Esophagus squamous epithelium (tissue), 5 donors: ENCODE data around the gene UBE2Z. TPM values are rescaled to one million over a fixed set of nuclear protein-coding genes. Genes with fewer than 3 reads are reported as not detected.
"Not testable (repeated sequence)": the region's sequence is repeated elsewhere in the genome, so short reads cannot be mapped to it uniquely, and the experiment has no call there.

Experiments used
- DNase-seq: peaks from one replicate; lab custom pipeline; 2025; lab: John Stamatoyannopoulos, UW
- H3K27ac ChIP-seq, 4 donors: fragments of 200-600 bp; sonication (generic); one replicate each; pipeline ENCODE4 v1.5.1; 2016 to 2019; ENCODE audit warnings: mild to moderate bottlenecking in 1 of 4
- H3K27me3 ChIP-seq, 4 donors: fragments of 200-600 bp; sonication (generic); 1 replicate in 3 of 4; 2 replicates in 1 of 4; pipeline versions ENCODE4 v1.5.1 to v1.6.0; 2017 to 2021; ENCODE audit warnings: antibody characterized with exemption in 1 of 4
- H3K36me3 ChIP-seq, 3 donors: fragments of 200-600 bp; sonication (generic); one replicate each; pipeline ENCODE4 v1.5.1; 2016 to 2019
- H3K4me1 ChIP-seq, 3 donors: fragments of 200-600 bp; sonication (generic); one replicate each; pipeline ENCODE4 v1.5.1; 2017 to 2019
- H3K4me3 ChIP-seq, 4 donors: fragments of 200-600 bp; sonication (generic); 1 replicate in 3 of 4; 2 replicates in 1 of 4; pipeline ENCODE4 v1.5.1; 2016 to 2019; ENCODE audit warnings: mild to moderate bottlenecking in 2 of 4, moderate library complexity in 1 of 4
- H3K9me3 ChIP-seq, 3 donors: fragments of 200-600 bp; sonication (generic); one replicate each; pipeline ENCODE4 v1.5.1; 2016 to 2019
- POLR2A ChIP-seq, 4 donors: fragments of 450-650 bp; IDR thresholded peaks; one replicate each; pipeline ENCODE4 v1.6.1; 2017; ENCODE audit warnings: antibody characterized with exemption in 4 of 4, mild to moderate bottlenecking in 4 of 4, moderate library complexity in 3 of 4
- WGBS, 2 donors: methylation state at CpG; one replicate each; pipeline ENCODE4 v1.1.5; 2018; 5-methylcytosine and 5-hydroxymethylcytosine counted together
- intact Hi-C: fragments of 100-400 bp; cut with DNase I; formaldehyde crosslinking; loops from one replicate; pipeline ENCODE4 v1.15.0; 2022
- total RNA-seq, 4 donors: library from RNA; depleted of rRNA; stranded (reverse); fragments of >200 nt; gene quantifications; one replicate each; pipeline ENCODE4 v1.1.0, GENCODE V29; 2016
- TF ChIP-seq, protein P1 (sequence below), 6 experiments: fragments of 450-650 bp in 4 of 6; fragments of 200-600 bp in 2 of 6; sonication (generic) in 2 of 6; IDR thresholded peaks; one replicate each; pipeline ENCODE4 v1.5.1; 2016 to 2019; ENCODE audit warnings: antibody characterized with exemption in 6 of 6, mild to moderate bottlenecking in 4 of 6, moderate library complexity in 4 of 6
- donor health status: DM: yes; HTN: yes; CAD: no.

Gene UBE2Z
- total RNA-seq, 4 donors from 2014 or later: 45.3 to 57.6 (median 53.3) TPM

DNA sequence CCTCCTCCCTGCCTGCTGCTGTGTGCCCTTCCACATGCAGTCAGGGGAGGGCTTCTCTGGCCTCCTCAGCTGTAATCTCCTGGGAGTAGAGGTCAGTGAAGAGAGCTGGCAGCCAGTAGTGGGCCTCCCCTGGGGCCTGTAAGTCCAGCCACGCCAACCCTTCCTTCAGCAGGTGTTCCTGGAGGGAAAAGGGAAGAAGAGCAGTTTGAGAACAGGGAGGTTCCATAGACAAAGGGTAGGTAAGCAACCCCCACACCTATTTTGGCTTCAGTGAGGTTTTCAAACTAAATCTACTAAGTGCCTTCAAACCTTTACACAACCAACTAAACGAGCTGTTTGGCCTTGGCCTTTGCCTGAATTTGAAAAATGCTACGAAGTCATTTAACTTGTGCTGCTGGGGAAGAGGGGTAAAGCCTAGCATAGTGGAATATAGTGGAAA, 22.2 kb downstream of the UBE2Z start:
- no peak overlapping the region for H3K4me3 ChIP-seq
- WGBS, 2 donors: 61 to 71% methylated on average over 3 of the region's 3 CpGs
- peaks cover 0 to 12% (median 0%) of the 10 kb centered on the region in 3 donors for H3K4me1 ChIP-seq
- no peak overlapping the region for H3K27ac ChIP-seq
- H3K36me3 ChIP-seq: peaks cover 21 to 98% (median 55%) of the 10 kb centered on the region in 3 donors
- no peaks in the 10 kb centered on the region for H3K9me3 ChIP-seq
- intact Hi-C loops: no loop called here
- H3K27me3 ChIP-seq: no peaks in the 10 kb centered on the region
- TF ChIP-seq, protein P1, sequence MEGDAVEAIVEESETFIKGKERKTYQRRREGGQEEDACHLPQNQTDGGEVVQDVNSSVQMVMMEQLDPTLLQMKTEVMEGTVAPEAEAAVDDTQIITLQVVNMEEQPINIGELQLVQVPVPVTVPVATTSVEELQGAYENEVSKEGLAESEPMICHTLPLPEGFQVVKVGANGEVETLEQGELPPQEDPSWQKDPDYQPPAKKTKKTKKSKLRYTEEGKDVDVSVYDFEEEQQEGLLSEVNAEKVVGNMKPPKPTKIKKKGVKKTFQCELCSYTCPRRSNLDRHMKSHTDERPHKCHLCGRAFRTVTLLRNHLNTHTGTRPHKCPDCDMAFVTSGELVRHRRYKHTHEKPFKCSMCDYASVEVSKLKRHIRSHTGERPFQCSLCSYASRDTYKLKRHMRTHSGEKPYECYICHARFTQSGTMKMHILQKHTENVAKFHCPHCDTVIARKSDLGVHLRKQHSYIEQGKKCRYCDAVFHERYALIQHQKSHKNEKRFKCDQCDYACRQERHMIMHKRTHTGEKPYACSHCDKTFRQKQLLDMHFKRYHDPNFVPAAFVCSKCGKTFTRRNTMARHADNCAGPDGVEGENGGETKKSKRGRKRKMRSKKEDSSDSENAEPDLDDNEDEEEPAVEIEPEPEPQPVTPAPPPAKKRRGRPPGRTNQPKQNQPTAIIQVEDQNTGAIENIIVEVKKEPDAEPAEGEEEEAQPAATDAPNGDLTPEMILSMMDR (IDR thresholded peaks at IDR 0.05): no peak
- TF ChIP-seq POLR2A (IDR thresholded peaks at IDR 0.05): no peak
- DNase-seq: no peak

DNA sequence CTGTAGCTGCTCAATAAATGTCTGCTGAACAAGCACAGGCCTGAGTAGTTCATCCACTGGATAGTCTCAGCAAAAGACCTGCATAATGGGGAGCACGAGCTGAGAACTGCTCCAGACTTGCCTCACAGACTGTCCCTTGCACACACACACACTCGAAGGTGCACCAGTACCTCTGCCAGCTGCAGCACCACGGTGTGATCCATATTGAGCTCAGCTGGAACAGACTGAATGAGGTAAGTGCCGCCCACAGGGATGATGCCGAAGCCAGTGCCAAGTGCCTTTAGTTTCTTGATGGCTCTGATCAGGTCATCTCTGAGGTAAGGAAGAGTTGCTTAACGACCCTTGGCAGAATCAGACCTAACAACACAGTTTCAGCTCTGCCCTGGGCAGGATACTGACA, 24.8 kb downstream of the UBE2Z start:
- H3K4me1 ChIP-seq: peaks cover 0 to 12% (median 0%) of the 10 kb centered on the region in 3 donors
- no peaks in the 10 kb centered on the region for H3K27me3 ChIP-seq
- intact Hi-C loops: no loop called here
- WGBS, 2 donors: 48 to 79% methylated on average over 3 to 6 of the region's 6 CpGs
- peaks cover 14 to 98% (median 44%) of the 10 kb centered on the region in 3 donors for H3K36me3 ChIP-seq
- no peak overlapping the region for H3K4me3 ChIP-seq
- no peaks in the 10 kb centered on the region for H3K9me3 ChIP-seq
- no peak for TF ChIP-seq POLR2A (IDR thresholded peaks at IDR 0.05)
- TF ChIP-seq, protein P1 (IDR thresholded peaks at IDR 0.05): no peak
- no peak for DNase-seq
- H3K27ac ChIP-seq: no peak overlapping the region

- Histone ChIP-seq H3K27me3 (peaks cover 0 to 9% (median 0%) of the 10 kb centered on the region in 4 donors), H3K4me1 (peaks cover 13 to 34% (median 21%) of the 10 kb centered on the region in 3 donors), H3K36me3 (peaks cover 0 to 30% (median under 1%) of the 10 kb centered on the region in 3 donors), H3K4me3 (peak within 1 kb of the TSS; percentile 46 to 90 (median 84)), H3K9me3 (no peaks in the 10 kb centered on the region), H3K27ac (peak within 1 kb of the TSS; percentile 83 to 94 (median 88))
- WGBS, 2 donors: 8 to 9% methylated on average over 10 to 13 of the region's 55 CpGs
- peak; percentile 52 for DNase-seq
- TF ChIP-seq, protein P1 (IDR thresholded peaks at IDR 0.05): no peak
- TF ChIP-seq POLR2A (IDR thresholded peaks at IDR 0.05): peak in 3 of 4 donors; percentile 29 to 77 (median 76)
- intact Hi-C loops: no loop called here
Measured at GRCh38 chr17:48944515-48945260, 36.5 kb downstream of the UBE2Z start, which contains the start of gene SNF8. Gene SNF8, minus strand, starts transcription at chr17:48944842. Its CDS starts 108 bp downstream, at chr17:48944734.

GRCh38 chr17:48945261-48945651, 37.0 kb downstream of the UBE2Z start:
- intact Hi-C loops, H3K9me3 ChIP-seq, DNase-seq: not testable (repeated sequence)
- Histone ChIP-seq H3K4me3 (peak overlapping the region; percentile 46 to 90 (median 84)), H3K27ac (peak overlapping the region; percentile 83 to 94 (median 88)), H3K27me3 (peaks cover 0 to 13% (median 0%) of the 10 kb centered on the region in 4 donors), H3K4me1 (peaks cover 13 to 34% (median 21%) of the 10 kb centered on the region in 3 donors), H3K36me3 (peaks cover 0 to 24% (median 0%) of the 10 kb centered on the region in 3 donors)
- 90 to 100% methylated on average over 4 to 13 of the region's 16 CpGs for WGBS, 2 donors

- no peaks in the 10 kb centered on the region for H3K4me1 ChIP-seq
- H3K27me3 ChIP-seq: peaks cover 0 to 67% (median 0%) of the 10 kb centered on the region in 4 donors
- no peak for TF ChIP-seq POLR2A (IDR thresholded peaks at IDR 0.05)
- TF ChIP-seq, protein P1 (IDR thresholded peaks at IDR 0.05): no peak
- no peaks in the 10 kb centered on the region for H3K9me3 ChIP-seq
- DNase-seq: no peak
- intact Hi-C loops: no loop called here
- WGBS, 2 donors: 75 to 85% methylated on average over 3 to 5 of the region's 5 CpGs
- H3K27ac ChIP-seq: no peak overlapping the region
- no peak overlapping the region for H3K4me3 ChIP-seq
- no peaks in the 10 kb centered on the region for H3K36me3 ChIP-seq
Measured at GRCh38 chr17:48951572-48951971, 43.4 kb downstream of the UBE2Z start.
